Measurements from ENCODE around the gene CACNA1H.

The CACNA1H gene

GRCh38 chr16:1113889-1114526, 38.9 kb upstream of the CACNA1H start:
- H3K9ac ChIP-seq (ENCODE audit: low read depth, low read length) = no peak overlapping the region
- no peak overlapping the region for H3K4me3 ChIP-seq (ENCODE audit: low read length)
- H3K27me3 ChIP-seq (ENCODE audit: control insufficient read depth, insufficient read depth, low read length) = peaks cover 53% of the 10 kb centered on the region
- H3K9me3 ChIP-seq (replicated peaks; ENCODE audit: low read length) = no peaks in the 10 kb centered on the region
- no peaks in the 10 kb centered on the region for H3K4me1 ChIP-seq (ENCODE audit: control insufficient read depth, insufficient read depth, low read length)
- H3K4me2 ChIP-seq (ENCODE audit: low read length) = no peak overlapping the region
- H3K36me3 ChIP-seq (ENCODE audit: insufficient read depth, low read length) = no peaks in the 10 kb centered on the region

- H3K9ac ChIP-seq (ENCODE audit: low read depth, low read length) = no peak overlapping the region
- H3K4me1 ChIP-seq (ENCODE audit: control insufficient read depth, insufficient read depth, low read length) = no peaks in the 10 kb centered on the region
- H3K4me3 ChIP-seq (ENCODE audit: low read length) = no peak overlapping the region
- no peaks in the 10 kb centered on the region for H3K9me3 ChIP-seq (replicated peaks; ENCODE audit: low read length)
- peaks cover 39% of the 10 kb centered on the region for H3K27me3 ChIP-seq (ENCODE audit: control insufficient read depth, insufficient read depth, low read length)
- no peaks in the 10 kb centered on the region for H3K36me3 ChIP-seq (ENCODE audit: insufficient read depth, low read length)
- no peak overlapping the region for H3K4me2 ChIP-seq (ENCODE audit: low read length)
Observed at GRCh38 chr16:1116693-1117077, 36.2 kb upstream of the CACNA1H start.

GRCh38 chr16:1117176-1117900, 35.6 kb upstream of the CACNA1H start:
- H3K4me3 ChIP-seq (ENCODE audit: low read length) = no peak overlapping the region
- H3K27me3 ChIP-seq (ENCODE audit: control insufficient read depth, insufficient read depth, low read length) = peaks cover 32% of the 10 kb centered on the region
- H3K9ac ChIP-seq (ENCODE audit: low read depth, low read length) = no peak overlapping the region
- H3K36me3 ChIP-seq (ENCODE audit: insufficient read depth, low read length) = no peaks in the 10 kb centered on the region
- H3K4me1 ChIP-seq (ENCODE audit: control insufficient read depth, insufficient read depth, low read length) = no peaks in the 10 kb centered on the region
- no peaks in the 10 kb centered on the region for H3K9me3 ChIP-seq (replicated peaks; ENCODE audit: low read length)
- no peak overlapping the region for H3K4me2 ChIP-seq (ENCODE audit: low read length)

GRCh38 chr16:1117926-1118325, 35.0 kb upstream of the CACNA1H start:
- no peak overlapping the region for H3K4me3 ChIP-seq (ENCODE audit: low read length)
- H3K4me1 ChIP-seq (ENCODE audit: control insufficient read depth, insufficient read depth, low read length) = no peaks in the 10 kb centered on the region
- H3K4me2 ChIP-seq (ENCODE audit: low read length) = no peak overlapping the region
- H3K9ac ChIP-seq (ENCODE audit: low read depth, low read length) = no peak overlapping the region
- H3K9me3 ChIP-seq (replicated peaks; ENCODE audit: low read length) = no peaks in the 10 kb centered on the region
- peaks cover 30% of the 10 kb centered on the region for H3K27me3 ChIP-seq (ENCODE audit: control insufficient read depth, insufficient read depth, low read length)
- H3K36me3 ChIP-seq (ENCODE audit: insufficient read depth, low read length) = no peaks in the 10 kb centered on the region

GRCh38 chr16:1119129-1119528, 33.8 kb upstream of the CACNA1H start:
- no peaks in the 10 kb centered on the region for H3K4me1 ChIP-seq (ENCODE audit: control insufficient read depth, insufficient read depth, low read length)
- no peak overlapping the region for H3K4me2 ChIP-seq (ENCODE audit: low read length)
- no peaks in the 10 kb centered on the region for H3K9me3 ChIP-seq (replicated peaks; ENCODE audit: low read length)
- H3K9ac ChIP-seq (ENCODE audit: low read depth, low read length) = no peak overlapping the region
- no peak overlapping the region for H3K4me3 ChIP-seq (ENCODE audit: low read length)
- H3K27me3 ChIP-seq (ENCODE audit: control insufficient read depth, insufficient read depth, low read length) = peaks cover 23% of the 10 kb centered on the region
- no peaks in the 10 kb centered on the region for H3K36me3 ChIP-seq (ENCODE audit: insufficient read depth, low read length)

- no peaks in the 10 kb centered on the region for H3K36me3 ChIP-seq (ENCODE audit: insufficient read depth, low read length)
- no peaks in the 10 kb centered on the region for H3K9me3 ChIP-seq (replicated peaks; ENCODE audit: low read length)
- H3K4me2 ChIP-seq (ENCODE audit: low read length) = no peak overlapping the region
- H3K9ac ChIP-seq (ENCODE audit: low read depth, low read length) = no peak overlapping the region
- H3K4me1 ChIP-seq (ENCODE audit: control insufficient read depth, insufficient read depth, low read length) = no peaks in the 10 kb centered on the region
- H3K4me3 ChIP-seq (ENCODE audit: low read length) = no peak overlapping the region
- peaks cover 23% of the 10 kb centered on the region for H3K27me3 ChIP-seq (ENCODE audit: control insufficient read depth, insufficient read depth, low read length)
Observed at GRCh38 chr16:1119766-1120576, 32.9 kb upstream of the CACNA1H start.

GRCh38 chr16:1120577-1120941, 32.3 kb upstream of the CACNA1H start:
- Histone ChIP-seq H3K4me1 (ENCODE audit: control insufficient read depth, insufficient read depth, low read length) (no peaks in the 10 kb centered on the region), H3K4me2 (ENCODE audit: low read length) (no peak overlapping the region), H3K4me3 (ENCODE audit: low read length) (no peak overlapping the region), H3K36me3 (ENCODE audit: insufficient read depth, low read length) (no peaks in the 10 kb centered on the region), H3K9ac (ENCODE audit: low read depth, low read length) (no peak overlapping the region), H3K9me3 (replicated peaks; ENCODE audit: low read length) (no peaks in the 10 kb centered on the region), H3K27me3 (ENCODE audit: control insufficient read depth, insufficient read depth, low read length) (peaks cover 23% of the 10 kb centered on the region)

- peaks cover 23% of the 10 kb centered on the region for H3K27me3 ChIP-seq (ENCODE audit: control insufficient read depth, insufficient read depth, low read length)
- H3K9ac ChIP-seq (ENCODE audit: low read depth, low read length) = no peak overlapping the region
- H3K4me1 ChIP-seq (ENCODE audit: control insufficient read depth, insufficient read depth, low read length) = no peaks in the 10 kb centered on the region
- H3K4me2 ChIP-seq (ENCODE audit: low read length) = no peak overlapping the region
- no peaks in the 10 kb centered on the region for H3K9me3 ChIP-seq (replicated peaks; ENCODE audit: low read length)
- H3K36me3 ChIP-seq (ENCODE audit: insufficient read depth, low read length) = no peaks in the 10 kb centered on the region
- H3K4me3 ChIP-seq (ENCODE audit: low read length) = no peak overlapping the region
Observed at GRCh38 chr16:1121009-1121408, 31.9 kb upstream of the CACNA1H start.

- no peaks in the 10 kb centered on the region for H3K4me1 ChIP-seq (ENCODE audit: control insufficient read depth, insufficient read depth, low read length)
- no peaks in the 10 kb centered on the region for H3K36me3 ChIP-seq (ENCODE audit: insufficient read depth, low read length)
- H3K9me3 ChIP-seq (replicated peaks; ENCODE audit: low read length) = no peaks in the 10 kb centered on the region
- no peak overlapping the region for H3K4me3 ChIP-seq (ENCODE audit: low read length)
- no peak overlapping the region for H3K4me2 ChIP-seq (ENCODE audit: low read length)
- no peak overlapping the region for H3K9ac ChIP-seq (ENCODE audit: low read depth, low read length)
- peaks cover 23% of the 10 kb centered on the region for H3K27me3 ChIP-seq (ENCODE audit: control insufficient read depth, insufficient read depth, low read length)
Observed at GRCh38 chr16:1121601-1122397, 31.1 kb upstream of the CACNA1H start.

GRCh38 chr16:1122398-1122765, 30.5 kb upstream of the CACNA1H start:
- Histone ChIP-seq H3K4me1 (ENCODE audit: control insufficient read depth, insufficient read depth, low read length) (no peaks in the 10 kb centered on the region), H3K4me3 (ENCODE audit: low read length) (no peak overlapping the region), H3K9ac (ENCODE audit: low read depth, low read length) (no peak overlapping the region), H3K4me2 (ENCODE audit: low read length) (no peak overlapping the region), H3K9me3 (replicated peaks; ENCODE audit: low read length) (no peaks in the 10 kb centered on the region), H3K36me3 (ENCODE audit: insufficient read depth, low read length) (no peaks in the 10 kb centered on the region), H3K27me3 (ENCODE audit: control insufficient read depth, insufficient read depth, low read length) (peaks cover 21% of the 10 kb centered on the region)

GRCh38 chr16:1123525-1124230, 29.2 kb upstream of the CACNA1H start:
- no peaks in the 10 kb centered on the region for H3K36me3 ChIP-seq (ENCODE audit: insufficient read depth, low read length)
- no peak overlapping the region for H3K9ac ChIP-seq (ENCODE audit: low read depth, low read length)
- H3K9me3 ChIP-seq (replicated peaks; ENCODE audit: low read length) = no peaks in the 10 kb centered on the region
- no peak overlapping the region for H3K4me2 ChIP-seq (ENCODE audit: low read length)
- H3K4me1 ChIP-seq (ENCODE audit: control insufficient read depth, insufficient read depth, low read length) = no peaks in the 10 kb centered on the region
- H3K27me3 ChIP-seq (ENCODE audit: control insufficient read depth, insufficient read depth, low read length) = peaks cover 13% of the 10 kb centered on the region
- no peak overlapping the region for H3K4me3 ChIP-seq (ENCODE audit: low read length)
